A673 (cell line): ENCODE data around the gene MRPS12. TPM values are rescaled to one million over a fixed set of nuclear protein-coding genes. Genes with fewer than 3 reads are reported as not detected.

Source experiments
- BruUV-seq: library from RNA; stranded (reverse); fragments of 400-500 nt; replicated peaks from 2 replicates; lab custom pipeline; 2021; lab: Mats Ljungman, UMichigan
- CTCF ChIA-PET: fragments of 300-600 bp; sonication (Branson Sonifier 250); formaldehyde crosslinking; loops from one replicate; lab custom pipeline; 2022; ENCODE audit warnings: antibody characterized with exemption; lab: Charles Lee
- POLR2A ChIA-PET: fragments of 300-600 bp; sonication (Branson Sonifier 250); formaldehyde crosslinking; loops from one replicate; lab custom pipeline; 2022; ENCODE audit warnings: antibody characterized with exemption; ENCODE audit not compliant: low non-redundant PET; lab: Charles Lee
- DNase-seq: peaks from one replicate; pipeline ENCODE4 v3.0.0-alpha.2; 2015; ENCODE audit warnings: low spot score
- H3K27ac ChIP-seq: fragments of 200-600 bp; sonication (generic); 2 replicates; pipeline ENCODE4 v1.5.1; 2016; ENCODE audit warnings: mixed run types, low read depth, mild to moderate bottlenecking, mixed read lengths, antibody characterized with exemption, low read length; ENCODE audit not compliant: poor library complexity, severe bottlenecking
- H3K27me3 ChIP-seq: fragments of 200-600 bp; sonication (generic); replicated peaks from 2 replicates; pipeline ENCODE4 v1.6.1; 2017; ENCODE audit warnings: mixed run types, low read depth, mild to moderate bottlenecking, mixed read lengths, antibody characterized with exemption, low read length; ENCODE audit not compliant: insufficient read depth, poor library complexity
- H3K36me3 ChIP-seq: fragments of 200-600 bp; sonication (generic); 2 replicates; pipeline ENCODE4 v1.6.1; 2016; ENCODE audit warnings: mixed run types, mild to moderate bottlenecking, mixed read lengths, antibody characterized with exemption, low read length; ENCODE audit not compliant: insufficient read depth, poor library complexity, severe bottlenecking
- H3K4me1 ChIP-seq: fragments of 200-600 bp; sonication (generic); 2 replicates; pipeline ENCODE4 v1.6.1; 2017; ENCODE audit warnings: mixed run types, mild to moderate bottlenecking, mixed read lengths, antibody characterized with exemption, low read length; ENCODE audit not compliant: insufficient read depth, poor library complexity, severe bottlenecking
- H3K4me3 ChIP-seq: fragments of 200-600 bp; sonication (generic); 2 replicates; pipeline ENCODE4 v1.5.1; 2016; ENCODE audit warnings: low read depth, mixed run types, mild to moderate bottlenecking, mixed read lengths, low read length; ENCODE audit not compliant: poor library complexity, severe bottlenecking
- H3K9me3 ChIP-seq: fragments of 200-600 bp; sonication (generic); 2 replicates; pipeline ENCODE4 v1.6.1; 2016; ENCODE audit warnings: mixed run types, low read depth, mild to moderate bottlenecking, mixed read lengths, antibody characterized with exemption, low read length; ENCODE audit not compliant: poor library complexity, severe bottlenecking
- EZH2 ChIP-seq: fragments of 200-600 bp; sonication (generic); IDR thresholded peaks from 2 replicates; pipeline ENCODE4 v1.6.1; 2017; ENCODE audit warnings: borderline replicate concordance, low read depth, mild to moderate bottlenecking, mixed read lengths, antibody characterized with exemption, low read length; ENCODE audit not compliant: poor library complexity, severe bottlenecking
- intact Hi-C: fragments of 100-400 bp; cut with micrococcal nuclease; formaldehyde crosslinking; loops from one replicate; pipeline ENCODE4 v1.10.0; 2022; ENCODE audit not compliant: unreplicated experiment
- total RNA-seq: library from RNA; stranded (reverse); gene quantifications from 2 replicates; pipeline ENCODE4 v1.2.3, GENCODE V29; 2021
- TF ChIP-seq, protein P1 (sequence below): fragments of 300-800, 200-600 bp; sonication (generic); conservative IDR thresholded peaks from 2 replicates; pipeline ENCODE4 v1.5.1; 2017; ENCODE audit warnings: low read depth, mild to moderate bottlenecking, antibody characterized with exemption, low read length, moderate library complexity, mixed read lengths

Gene MRPS12
- total RNA-seq, 1 experiment from 2014 or later: 81.9 TPM

DNA sequence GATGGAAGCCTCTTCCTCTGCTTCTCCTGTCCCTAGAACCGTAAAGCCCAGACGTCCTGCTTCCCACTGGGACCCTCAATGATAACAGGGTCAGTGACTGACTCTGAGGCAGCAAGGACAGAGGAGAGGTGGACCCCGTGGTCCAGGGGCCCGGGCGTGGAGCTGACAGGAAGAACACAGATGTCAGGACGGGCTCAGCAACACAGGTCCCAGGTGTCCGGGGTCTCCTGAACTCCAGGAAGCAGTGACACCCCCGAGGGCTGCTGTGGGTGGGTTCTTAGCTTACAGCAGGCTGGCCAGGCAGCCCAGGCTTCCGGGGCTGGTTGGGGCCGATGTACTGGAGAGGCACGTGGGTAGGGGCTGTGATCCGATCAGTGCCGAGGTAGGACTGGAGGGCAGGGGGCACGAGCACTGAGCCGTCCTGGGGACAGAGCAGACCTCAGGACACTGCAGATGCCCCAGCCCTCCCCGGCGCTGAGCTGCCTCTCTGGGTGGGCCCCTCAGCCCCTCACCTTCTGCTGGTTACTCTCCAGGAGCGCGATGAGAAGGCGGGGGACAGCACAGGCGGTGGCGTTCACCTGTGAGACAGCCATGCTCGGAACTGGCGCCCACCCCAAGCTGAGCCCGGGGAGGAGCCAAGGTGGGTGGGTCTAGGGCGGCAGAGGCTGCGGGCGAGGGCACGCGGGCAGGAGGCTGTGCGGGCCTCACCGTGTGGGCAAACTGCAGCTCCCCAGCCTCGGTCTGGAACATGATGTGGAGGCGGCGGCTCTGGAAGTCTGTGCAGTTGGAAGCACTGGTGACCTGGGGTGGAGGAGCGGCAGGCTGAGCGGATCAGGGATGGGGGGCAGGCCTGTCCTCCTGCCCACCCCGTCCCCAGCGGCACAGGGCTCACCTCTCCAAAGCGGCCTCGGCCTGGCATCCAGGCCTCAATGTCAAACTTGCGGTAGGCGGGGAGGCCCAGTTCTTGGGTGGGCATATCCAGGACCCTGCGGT is 15.1 kb upstream of the MRPS12 start:
- POLR2A ChIA-PET: no interaction called here
- intact Hi-C loops: no loop called here
- Histone ChIP-seq H3K27ac (no peak overlapping the region), H3K4me3 (no peak overlapping the region), H3K36me3 (no peaks in the 10 kb centered on the region), H3K27me3 (no peaks in the 10 kb centered on the region), H3K9me3 (no peaks in the 10 kb centered on the region), H3K4me1 (peaks cover 9% of the 10 kb centered on the region)
- BruUV-seq: no TSS peak
- no peak for DNase-seq
- TF ChIP-seq, protein P1, sequence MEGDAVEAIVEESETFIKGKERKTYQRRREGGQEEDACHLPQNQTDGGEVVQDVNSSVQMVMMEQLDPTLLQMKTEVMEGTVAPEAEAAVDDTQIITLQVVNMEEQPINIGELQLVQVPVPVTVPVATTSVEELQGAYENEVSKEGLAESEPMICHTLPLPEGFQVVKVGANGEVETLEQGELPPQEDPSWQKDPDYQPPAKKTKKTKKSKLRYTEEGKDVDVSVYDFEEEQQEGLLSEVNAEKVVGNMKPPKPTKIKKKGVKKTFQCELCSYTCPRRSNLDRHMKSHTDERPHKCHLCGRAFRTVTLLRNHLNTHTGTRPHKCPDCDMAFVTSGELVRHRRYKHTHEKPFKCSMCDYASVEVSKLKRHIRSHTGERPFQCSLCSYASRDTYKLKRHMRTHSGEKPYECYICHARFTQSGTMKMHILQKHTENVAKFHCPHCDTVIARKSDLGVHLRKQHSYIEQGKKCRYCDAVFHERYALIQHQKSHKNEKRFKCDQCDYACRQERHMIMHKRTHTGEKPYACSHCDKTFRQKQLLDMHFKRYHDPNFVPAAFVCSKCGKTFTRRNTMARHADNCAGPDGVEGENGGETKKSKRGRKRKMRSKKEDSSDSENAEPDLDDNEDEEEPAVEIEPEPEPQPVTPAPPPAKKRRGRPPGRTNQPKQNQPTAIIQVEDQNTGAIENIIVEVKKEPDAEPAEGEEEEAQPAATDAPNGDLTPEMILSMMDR: no peak
- TF ChIP-seq EZH2: no peak
- CTCF ChIA-PET: no interaction called here

- ChIA-PET POLR2A (no interaction called here), CTCF (no interaction called here)
- H3K27me3 ChIP-seq: no peaks in the 10 kb centered on the region
- peaks cover 1% of the 10 kb centered on the region for H3K4me1 ChIP-seq
- no peak for TF ChIP-seq EZH2
- BruUV-seq: no TSS peak
- no peak for DNase-seq
- H3K4me3 ChIP-seq: no peak overlapping the region
- H3K27ac ChIP-seq: no peak overlapping the region
- no peaks in the 10 kb centered on the region for H3K9me3 ChIP-seq
- intact Hi-C loops: no loop called here
- H3K36me3 ChIP-seq: peaks cover 5% of the 10 kb centered on the region
Measured at GRCh38 chr19:38917516-38917915, 13.2 kb upstream of the MRPS12 start.

- H3K4me3 ChIP-seq: no peak overlapping the region
- H3K9me3 ChIP-seq: no peaks in the 10 kb centered on the region
- no peak for DNase-seq
- peaks cover 5% of the 10 kb centered on the region for H3K36me3 ChIP-seq
- ChIA-PET CTCF (no interaction called here), POLR2A (no interaction called here)
- H3K27me3 ChIP-seq: no peaks in the 10 kb centered on the region
- BruUV-seq: no TSS peak
- H3K4me1 ChIP-seq: no peaks in the 10 kb centered on the region
- TF ChIP-seq, protein P1: no peak
- no peak for TF ChIP-seq EZH2
- intact Hi-C loops: no loop called here
- H3K27ac ChIP-seq: no peak overlapping the region
Measured at GRCh38 chr19:38917921-38918491, 12.7 kb upstream of the MRPS12 start.
